ENCODE results near the gene PLAC9.

The PLAC9 gene

DNA sequence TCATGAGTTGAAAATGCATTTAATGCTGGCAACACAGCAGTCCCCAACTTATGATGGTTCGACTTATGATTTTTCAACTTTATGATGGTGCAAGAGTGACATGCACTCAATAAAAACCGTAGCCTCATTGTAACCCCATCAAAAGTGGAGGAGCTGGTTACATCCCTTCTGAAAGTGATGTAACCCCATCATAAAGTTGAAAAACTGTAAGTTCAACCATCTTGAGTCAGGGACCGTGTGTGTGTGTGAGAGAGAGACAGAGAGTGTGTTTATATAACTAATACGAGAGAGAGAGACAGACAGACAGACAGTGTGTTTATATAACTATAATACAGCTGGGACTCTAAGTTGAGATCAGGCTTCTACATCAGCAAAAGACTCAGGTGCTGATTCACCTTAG, 51.8 kb downstream of the PLAC9 start:
- no peak for DNase-seq (ENCODE audit: low read depth)

DNA sequence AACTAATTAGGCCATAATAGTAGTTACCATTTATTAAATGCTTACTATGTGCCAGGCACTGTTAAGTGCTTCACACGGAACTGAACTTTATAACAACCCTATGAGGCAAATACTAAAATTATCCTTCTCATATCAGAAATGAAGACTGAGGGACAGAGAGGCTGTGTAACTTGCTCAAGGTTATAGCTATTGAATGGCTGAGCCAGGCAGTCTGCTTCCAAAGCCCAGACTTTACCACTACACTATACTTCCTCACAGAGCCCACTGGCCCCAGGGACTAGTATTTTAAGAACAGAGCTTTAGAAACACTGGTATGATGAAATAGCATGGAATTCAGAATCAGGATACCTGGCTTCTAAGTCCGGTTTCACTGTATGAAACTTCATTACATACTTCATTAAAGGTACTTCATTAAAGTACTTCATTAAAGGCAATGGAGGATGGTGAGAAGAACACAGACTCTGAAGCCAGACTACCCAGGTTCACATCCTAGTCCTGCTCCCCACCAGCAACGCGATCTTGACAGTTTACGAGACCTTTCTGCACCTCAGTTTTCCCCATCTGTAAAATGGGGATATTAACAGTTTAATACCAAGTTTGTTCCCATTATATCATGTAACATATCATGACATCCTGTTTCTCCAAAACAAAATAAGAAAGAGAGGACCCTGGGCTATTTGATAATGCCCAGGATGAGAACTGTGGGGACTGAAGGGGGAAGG, 53.2 kb downstream of the PLAC9 start:
- no peak for DNase-seq (ENCODE audit: low read depth)

DNA sequence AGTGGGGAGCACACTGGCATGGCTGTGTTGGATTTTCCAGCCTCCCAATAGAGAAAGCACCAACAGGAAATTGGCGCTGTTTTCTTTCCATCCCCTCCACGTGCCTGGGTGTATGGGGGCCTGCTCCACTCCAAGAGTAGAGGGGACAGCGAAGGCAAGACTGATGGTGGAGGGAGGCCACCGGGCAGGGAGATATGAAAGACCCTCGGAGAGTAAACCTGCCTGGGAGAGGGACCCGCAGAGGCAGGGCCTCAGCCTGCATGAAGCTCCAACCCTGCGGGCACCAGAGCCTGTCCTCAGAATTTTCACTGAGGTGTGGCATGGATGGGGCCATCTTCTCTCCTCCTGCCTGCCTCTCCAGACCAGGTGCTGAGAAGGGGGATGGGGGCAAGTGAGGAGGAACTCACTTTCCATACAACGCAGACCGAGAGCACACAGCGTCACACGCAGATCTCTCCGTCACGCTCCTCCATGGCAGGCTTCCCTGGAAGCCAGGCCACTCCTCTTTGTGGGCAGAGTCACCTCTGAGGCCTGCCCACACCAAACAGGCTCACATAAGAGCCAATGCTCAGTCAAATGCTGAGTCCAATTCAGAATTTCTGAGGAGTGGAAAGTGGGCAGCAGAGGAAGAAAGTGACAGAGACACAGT, 54.0 kb downstream of the PLAC9 start:
- DNase-seq (ENCODE audit: low read depth), result no peak

DNA sequence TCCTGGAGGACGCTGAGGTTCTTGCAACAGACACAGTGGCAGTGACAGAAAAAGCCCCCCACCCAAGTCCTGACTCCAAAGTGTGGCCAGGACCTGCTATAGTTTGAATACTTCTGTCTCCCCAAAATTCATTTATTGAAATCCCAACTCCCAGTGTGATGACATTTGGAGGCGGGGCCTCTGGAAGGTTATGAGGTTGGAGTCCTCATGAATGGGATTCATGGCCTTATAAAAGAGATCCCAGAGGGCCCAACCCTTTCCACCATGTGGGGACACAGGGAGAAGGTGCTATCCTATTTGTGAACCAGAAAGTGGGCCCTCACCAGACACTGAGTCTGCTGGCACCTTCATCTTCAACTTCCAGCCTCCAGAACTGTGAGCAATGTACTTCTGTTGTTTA, 54.5 kb downstream of the PLAC9 start:
- no peak for DNase-seq (ENCODE audit: low read depth)

DNA sequence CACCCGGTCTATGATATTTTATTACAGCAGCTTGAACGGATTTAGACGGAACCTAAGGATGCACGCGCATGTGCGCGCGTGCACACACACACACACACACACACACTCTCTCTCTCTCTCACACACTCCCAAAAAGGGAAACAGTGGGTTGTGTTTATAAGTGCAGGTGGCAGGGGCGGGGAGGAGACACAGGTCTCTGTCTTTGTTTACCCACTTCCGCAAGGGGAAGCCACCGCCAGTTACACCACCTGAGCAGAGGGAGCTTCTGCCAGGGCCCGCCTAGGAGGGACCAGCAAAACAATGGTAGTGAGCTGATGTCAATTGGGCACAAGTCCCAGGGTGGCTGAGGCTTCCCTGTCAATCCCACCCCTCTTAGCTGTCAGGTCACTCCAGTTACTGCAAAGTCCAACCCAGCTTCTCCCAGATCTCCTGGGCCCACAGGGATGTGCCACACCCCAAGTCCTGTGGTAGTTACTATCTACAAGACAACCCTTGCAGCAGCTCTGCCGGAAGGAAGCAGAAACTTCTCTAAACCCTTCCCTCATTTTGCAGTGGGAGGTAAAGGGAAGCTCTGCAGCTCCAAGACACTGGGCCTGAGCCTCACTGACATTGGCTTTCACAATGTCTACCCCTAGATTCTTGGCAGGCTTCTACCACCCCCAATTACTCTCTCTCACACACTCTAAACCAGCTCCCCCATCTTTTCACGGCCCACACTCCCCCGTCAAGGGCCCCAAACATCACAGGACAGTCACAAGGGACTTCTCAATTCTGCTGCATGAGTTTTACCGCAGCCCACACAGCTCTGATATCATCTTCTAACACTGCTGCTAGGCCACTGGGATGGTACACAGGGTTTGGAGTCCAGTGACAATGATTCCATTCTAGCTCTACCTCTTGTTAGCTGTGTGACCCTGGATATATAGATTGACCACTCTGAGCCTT, 55.2 kb downstream of the PLAC9 start:
- DNase-seq (ENCODE audit: low read depth), result no peak

DNA sequence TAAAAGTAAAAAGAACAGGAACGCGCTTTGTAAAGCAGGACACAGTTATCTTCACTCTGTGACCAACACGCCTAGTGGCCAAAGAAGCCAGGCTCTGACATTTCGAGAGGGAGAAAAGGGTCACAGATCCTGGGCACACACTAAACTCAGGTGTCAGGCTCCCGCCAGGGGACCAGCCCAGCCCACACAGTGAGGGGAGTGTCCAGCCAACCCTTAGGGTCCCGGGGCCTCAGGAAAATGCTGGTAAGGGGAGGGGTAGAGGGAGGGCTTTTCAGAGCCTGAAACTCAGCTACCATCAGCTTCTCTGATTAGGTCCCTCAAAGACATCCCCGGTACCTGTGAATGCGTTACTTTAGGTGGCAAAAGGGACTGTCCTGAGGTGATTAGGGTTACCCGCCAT, 56.2 kb downstream of the PLAC9 start:
- DNase-seq (ENCODE audit: low read depth), result no peak

DNA sequence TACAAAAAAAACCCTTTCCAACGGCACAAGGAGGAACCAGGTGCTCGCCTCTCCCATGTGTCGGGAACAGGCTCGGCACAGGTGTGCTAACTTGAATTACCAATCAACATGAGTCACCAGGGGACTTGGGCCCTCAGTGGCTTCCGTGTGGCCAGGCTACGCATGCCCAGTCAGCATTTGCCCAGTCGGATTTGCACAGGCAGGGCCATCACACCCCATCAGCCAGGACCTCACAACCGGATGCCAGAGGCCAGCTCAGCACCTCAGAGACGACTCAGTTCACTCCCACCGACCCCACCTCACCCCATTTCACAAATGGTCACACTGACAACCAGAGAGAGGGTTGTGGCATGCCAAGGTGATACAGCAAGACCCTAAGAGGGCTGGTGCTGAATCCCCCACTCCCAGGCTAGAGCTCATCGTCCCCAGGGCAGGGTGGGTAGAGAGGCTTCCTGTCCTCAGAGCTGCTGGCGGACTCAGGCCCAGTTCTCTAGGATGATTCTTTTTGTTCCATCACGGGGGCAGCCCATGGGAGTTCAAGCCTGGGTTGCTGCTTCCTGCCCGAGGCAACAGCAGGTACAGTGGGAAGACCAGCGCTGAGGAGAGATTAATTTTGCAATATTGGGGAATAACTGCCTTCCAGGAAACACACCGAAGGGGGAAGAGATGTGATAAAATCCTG, 59.2 kb downstream of the PLAC9 start:
- no peak for DNase-seq (ENCODE audit: low read depth)

DNA sequence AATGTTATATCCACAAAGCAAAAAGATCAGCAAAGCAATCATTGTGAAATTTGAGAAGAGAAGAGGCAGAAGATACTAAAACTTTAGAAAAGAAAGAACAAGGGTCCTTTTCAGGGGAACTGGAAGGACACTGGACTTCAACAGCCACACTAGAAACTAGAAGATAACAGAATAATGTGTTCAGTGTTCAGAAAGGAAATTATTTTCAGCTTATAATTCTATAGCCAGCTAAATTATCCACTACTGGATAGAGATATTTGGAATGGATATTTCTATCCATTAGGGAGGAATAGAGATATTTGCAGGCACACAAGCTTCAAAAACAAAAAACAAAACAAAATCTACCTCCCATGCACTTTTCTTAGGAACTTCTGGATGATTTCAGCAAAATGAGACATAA, 60.0 kb downstream of the PLAC9 start:
- no peak for DNase-seq (ENCODE audit: low read depth)

DNA sequence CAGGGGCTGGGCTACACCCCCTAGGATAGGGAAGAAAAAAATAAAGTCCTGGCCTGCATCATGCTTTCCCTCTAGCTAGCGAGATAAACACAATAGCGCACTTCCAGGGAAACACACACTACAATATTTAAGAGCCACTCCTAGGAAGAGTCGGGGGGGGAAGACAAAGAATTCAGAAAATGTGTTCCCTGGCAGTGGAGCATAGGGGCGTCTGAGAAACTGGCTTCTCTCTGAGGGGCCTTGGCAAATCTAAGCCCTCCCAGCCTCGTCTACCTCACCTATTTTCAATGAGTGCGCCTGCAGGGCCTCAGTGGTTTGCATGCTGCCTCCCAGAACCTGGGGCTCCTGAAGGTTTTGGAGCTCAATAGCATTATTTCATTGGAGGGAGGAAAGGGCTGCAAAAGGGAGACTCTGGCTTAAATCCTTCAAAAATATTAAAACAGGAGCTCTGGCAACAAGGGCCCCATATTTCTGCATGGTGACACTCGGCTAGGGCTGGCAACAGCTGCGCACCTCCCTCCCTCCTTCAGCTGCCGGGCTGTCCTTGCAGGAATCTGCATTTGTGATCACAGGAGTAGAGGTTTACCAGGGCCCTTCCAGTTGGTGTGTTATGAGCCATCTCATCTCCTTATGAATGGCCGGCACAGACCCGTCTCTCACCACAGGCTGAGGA, 62.0 kb downstream of the PLAC9 start:
- no peak for DNase-seq (ENCODE audit: low read depth)
